ENCODE data around the gene PMPCA.

- no peak for TF ChIP-seq EP300 (IDR thresholded peaks at IDR 0.05)
- no peak for TF ChIP-seq CTCF (IDR thresholded peaks at IDR 0.05)
- TF ChIP-seq POLR2AphosphoS5 (IDR thresholded peaks at IDR 0.05) = no peak
These were observed 34.0 kb upstream of the PMPCA start for GRCh38 chr9:136376457-136376856.
